ENCODE results near the gene LRR1.
"Not testable (repeated sequence)": the region's sequence is repeated elsewhere in the genome, so short reads cannot be mapped to it uniquely, and the experiment has no call there.

LRR1 gene

DNA sequence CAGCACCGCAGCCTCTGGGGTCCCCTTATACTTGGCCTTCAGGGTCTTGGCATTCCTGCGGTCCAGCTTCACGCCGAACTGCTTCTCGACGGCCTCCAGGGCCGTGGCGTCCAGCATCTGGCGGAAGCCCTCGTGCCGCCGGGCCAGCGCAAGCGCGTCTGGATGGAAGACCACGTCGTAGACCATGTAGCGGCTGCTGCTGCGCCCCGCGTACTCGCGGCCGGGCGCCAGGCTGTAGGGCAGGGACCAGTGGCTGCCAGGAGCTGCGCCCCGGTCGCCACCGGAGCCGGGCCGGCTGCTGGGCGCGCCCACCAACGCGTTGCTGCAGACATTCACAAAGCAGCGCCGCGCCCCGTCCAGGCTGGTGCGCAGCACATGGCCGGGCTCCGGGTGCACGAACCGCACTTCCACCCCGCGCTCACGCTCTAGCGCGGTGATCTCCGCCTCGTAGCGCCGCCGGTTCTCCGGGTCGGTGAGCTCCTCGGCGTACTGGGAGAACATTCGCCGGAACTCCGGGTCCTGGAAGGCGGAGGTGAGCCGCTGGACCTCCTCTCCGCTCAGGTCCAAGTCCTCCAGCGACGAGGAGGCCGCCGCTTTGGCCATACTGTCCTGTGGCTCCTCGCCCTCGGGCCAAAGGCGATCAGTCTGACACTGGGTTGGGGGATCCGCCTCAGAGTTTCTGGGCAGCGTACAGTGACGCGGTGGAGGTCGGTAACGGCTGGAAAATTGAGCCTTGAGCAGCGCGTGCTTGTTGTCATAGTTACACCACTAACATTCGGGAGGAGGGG lies 36.0 kb downstream of the LRR1 start, which contains the start of gene DNAAF2:
TSS of gene DNAAF2 (minus strand) at position 698 of the 788 bp plus-strand sequence. CDS start at position 603, 95 bp downstream.
- DNase-seq (ENCODE audit: low read depth), result peak; percentile 32

DNA sequence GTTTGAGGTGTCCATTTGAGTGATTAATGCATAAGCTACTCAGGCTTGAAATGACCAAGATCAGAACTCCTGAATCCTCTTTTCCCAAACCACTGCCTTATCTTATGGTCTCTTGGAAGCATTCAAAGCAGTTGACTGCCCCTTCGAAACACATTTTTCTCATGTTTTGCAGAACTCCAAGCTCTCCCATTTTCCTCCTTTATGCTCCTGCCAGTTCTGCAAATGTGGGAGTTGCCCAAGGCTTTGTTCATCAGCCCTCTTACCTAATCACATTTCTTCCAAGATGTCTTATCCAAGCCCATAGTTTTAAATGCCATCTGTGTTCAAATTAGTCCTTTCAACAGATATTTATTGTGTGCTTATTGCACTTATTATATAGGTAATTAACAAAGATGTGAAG lies 38.1 kb downstream of the LRR1 start:
- DNase-seq (ENCODE audit: low read depth), result no peak

DNA sequence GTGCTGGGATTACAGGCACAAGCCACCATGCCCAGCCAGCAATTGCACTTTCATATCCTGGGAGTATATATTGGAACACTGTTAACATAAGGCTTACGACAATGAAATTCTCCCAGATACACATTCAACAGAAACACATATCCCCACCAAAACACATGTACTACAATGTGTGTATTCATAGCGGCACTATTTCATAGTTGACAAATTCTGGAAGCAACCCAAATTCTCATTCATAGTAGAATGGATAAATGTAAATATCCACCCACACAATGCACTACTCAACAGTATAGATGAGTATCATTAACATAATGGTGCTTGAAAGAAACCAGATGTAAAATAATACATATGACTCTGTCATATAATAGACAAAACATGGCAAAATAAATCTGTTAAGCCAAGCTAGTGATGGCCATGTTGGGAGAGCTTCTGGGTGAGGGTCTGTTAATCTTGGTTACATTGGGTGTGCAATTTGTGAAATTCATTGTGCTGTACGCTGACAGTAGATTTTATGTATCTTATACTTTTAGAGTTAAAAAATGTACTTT lies 38.9 kb downstream of the LRR1 start:
- DNase-seq (ENCODE audit: low read depth), result no peak

DNA sequence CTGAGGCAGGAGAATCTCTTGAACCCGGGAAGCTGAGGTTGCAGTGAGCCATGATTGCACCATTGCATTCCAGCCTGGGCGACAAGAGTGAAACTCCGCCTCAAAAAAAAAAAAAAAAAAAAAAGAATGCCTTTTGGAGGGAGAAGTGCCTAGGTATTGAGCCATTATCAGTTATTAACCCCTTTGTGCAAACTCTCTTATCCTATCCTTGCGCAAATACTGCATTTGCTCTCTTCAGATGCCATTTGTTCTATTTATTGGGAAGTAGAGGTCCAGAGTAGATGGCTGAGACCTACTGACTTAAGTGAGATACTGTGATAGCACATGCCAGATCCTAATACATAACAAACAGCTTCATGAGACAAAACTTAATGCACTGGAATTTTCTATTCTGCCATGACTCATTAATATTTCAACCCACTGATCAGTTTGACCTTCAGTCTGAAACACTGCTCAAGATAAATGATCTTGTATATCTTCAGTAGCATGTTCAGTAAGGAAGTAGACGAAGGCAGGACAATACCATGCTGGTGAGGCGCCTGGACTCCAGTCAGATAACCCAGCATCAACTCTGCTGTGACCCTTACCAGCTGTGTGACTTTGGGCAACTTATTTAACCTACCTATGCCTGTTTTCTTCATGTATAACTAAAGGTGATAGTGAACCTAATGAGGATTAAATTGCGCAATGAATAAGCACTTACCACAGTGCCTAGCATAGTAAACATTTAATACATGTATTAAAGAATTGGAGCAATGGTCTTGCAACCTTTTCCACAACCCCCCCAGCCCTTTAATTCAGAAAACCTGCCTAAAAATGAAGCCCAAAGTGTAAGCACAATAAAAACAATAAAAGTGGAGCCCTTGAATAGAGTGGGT lies 42.0 kb downstream of the LRR1 start:
- DNase-seq (ENCODE audit: low read depth), result no peak

DNA sequence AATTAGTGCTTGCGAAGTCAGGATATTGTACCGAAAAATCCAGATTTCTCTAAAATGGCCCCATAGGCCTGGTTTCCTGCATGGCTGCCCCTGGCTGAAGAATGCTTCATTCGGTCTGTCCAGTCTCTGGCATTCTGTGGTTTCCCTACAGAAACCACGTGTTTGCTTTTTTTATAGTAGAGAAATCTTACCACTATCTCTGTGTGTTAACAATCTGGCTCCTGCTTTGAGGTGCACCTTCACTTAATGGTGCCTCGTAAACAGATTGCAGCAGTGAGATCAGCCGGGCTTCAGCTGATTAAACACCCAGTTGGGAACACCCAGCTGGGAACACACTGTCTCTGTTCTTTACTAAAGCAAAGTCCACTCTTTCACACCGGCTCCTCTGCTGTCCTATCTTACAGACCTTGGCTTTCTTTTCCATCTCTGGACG lies 43.0 kb downstream of the LRR1 start:
- no peak for DNase-seq (ENCODE audit: low read depth)

DNA sequence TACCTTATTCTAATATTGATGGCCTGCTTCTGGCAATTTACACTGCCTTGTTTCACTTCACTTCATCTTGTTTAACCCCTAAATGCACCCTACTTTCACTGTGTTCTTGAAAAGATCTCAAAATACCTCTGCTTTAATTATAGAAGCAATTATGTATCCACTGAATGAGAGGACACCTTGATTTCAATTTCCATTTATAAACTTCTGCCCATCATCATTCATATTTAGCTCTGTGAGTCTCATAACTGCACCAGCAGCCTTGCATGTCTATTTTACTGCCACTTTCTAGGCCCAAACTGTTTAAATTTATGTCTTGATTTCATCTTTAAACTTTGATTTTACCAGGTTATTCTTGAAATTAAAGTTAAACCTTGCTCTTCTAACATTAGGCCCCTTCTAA lies 43.4 kb downstream of the LRR1 start:
- DNase-seq (ENCODE audit: low read depth), result no peak

DNA sequence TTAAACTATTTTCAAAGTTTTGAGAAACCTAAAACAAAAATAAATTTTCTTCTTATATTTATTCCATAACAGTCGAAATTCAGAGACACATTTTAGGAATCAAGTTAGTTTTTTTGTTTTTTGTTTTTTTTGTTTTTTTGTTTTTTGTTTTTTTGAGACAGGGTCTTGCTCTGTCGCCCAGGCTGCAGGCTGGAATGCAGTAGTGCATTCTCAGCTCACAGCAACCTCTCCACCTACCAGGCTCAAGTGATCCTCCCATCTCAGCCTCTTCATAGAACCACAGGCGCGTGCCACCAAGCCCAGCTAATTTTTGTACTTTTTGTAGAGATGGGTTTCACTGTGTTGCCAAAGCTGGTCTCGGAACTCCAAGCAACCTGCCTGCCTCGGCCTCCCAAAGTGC lies 54.8 kb downstream of the LRR1 start:
- no peak for DNase-seq (ENCODE audit: low read depth)

DNA sequence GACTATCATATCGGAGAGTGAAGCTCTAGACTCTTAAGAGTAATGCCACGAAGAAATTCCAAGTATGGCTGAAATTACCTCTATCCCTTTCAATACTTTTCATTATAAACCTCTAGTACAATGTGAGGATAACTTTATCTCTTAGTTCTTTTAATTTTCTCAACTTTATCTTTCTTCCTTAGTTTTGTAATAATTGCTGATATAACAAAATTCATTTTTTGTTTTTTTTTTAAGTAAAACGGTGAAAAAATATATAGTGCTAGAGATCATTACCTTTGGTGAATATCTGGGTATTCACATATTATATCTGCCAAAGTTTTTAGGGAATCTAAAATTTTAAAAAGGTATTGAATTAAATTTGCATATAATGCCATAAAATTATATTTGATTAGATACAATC lies 55.8 kb downstream of the LRR1 start:
- DNase-seq (ENCODE audit: low read depth), result no peak

DNA sequence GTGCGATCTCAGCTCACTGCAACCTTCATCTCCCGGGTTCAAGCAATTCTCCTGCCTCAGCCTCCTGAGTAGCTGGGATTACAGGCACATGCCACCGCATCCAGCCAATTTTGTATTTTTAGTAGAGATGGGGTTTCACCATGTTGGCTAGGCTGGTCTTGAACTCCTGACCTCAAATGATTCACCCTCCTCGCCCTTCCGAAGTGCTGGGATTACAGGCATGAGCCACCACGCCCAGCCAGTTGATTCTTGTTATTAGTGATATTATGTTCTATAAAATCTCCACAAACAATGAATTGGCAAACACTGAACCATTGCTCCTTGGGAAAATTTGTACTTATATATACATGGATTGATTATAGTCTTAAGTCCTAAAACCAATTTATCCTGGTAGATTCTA lies 58.8 kb downstream of the LRR1 start:
- DNase-seq (ENCODE audit: low read depth), result not testable (repeated sequence)

DNA sequence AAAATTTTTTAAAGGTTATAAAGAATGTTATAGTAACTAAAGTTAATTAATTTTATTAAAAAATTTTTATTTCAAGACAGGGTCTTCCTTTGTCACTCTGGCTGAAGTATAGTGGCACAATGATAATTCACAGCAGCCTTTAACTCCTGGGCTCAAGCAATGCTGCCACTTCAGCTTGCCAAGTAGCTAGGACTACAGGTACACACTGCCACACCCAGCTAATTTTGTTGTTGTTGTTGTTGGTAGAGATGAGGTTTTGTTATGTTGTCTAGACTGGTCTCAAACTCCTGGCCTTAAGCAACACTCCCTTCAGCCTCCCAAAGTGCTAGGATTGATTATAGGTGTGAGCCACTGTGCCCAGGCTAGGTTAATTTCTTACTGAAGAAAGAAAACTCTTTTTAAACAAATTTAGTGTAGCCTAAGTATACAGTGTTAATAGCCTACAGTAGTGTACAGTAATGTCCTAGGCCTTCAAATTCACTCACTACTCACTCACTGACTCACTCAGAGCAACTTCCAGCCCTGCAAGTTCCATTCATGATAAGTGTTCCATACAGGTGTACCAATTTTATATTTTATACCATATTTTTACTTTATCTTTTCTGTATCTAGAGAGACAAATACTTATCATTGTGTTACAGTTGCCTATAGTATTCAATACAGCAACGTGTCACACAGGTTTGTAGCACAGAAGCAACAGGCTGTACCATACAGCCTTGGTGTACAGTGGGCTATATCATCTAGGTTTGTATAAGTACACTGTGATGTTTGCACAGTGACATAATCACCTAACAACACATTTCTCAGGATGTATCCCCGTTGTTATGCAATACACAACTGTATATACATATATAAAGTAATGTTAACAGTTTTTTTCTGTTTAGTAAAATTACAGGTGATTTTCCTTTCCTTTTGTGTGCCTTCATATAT lies 61.1 kb downstream of the LRR1 start:
- DNase-seq (ENCODE audit: low read depth), result no peak

Measured in stimulated activated CD8-positive, alpha-beta memory T cell treated with anti-CD3 and anti-CD28 coated beads, Interleukin-4, amount 100 ng/mL, for 24 hours (primary cell).